ENCODE measurements around the gene OPCML.

- TF ChIP-seq CTCF (IDR thresholded peaks at IDR 0.05) (no peak), POLR2AphosphoS5 (IDR thresholded peaks at IDR 0.05; ENCODE audit: insufficient read depth in 1 of 2, low read depth in 1 of 2) (no peak), POLR2A (IDR thresholded peaks at IDR 0.05) (no peak)
Observed at GRCh38 chr11:132640952-132641351, 891.3 kb downstream of the OPCML start.

All from vagina (tissue), 2 donors.